ENCODE data around the gene ITFG2.

GRCh38 chr12:2804393-2805142 is 7.9 kb upstream of the ITFG2 start:
- TF ChIP-seq POLR2A (IDR thresholded peaks at IDR 0.05) (no peak), CTCF (IDR thresholded peaks at IDR 0.05) (no peak)

All from breast epithelium (tissue), 3 donors.